Thyroid gland (tissue), 4 donors: ENCODE measurements around the gene DENND4A. TPM values are rescaled to one million over a fixed set of nuclear protein-coding genes. Genes with fewer than 3 reads are reported as not detected.

Source experiments
- DNase-seq, 2 donors: peaks; one replicate each; pipeline ENCODE4 v3.0.0-alpha.2; 2019
- H3K27ac ChIP-seq, 3 donors: fragments of 200-600 bp; sonication (generic); 1 replicate in 2 of 3; 2 replicates in 1 of 3; pipeline ENCODE4 v1.5.1; 2016 to 2019; ENCODE audit warnings: mild to moderate bottlenecking in 1 of 3, moderate library complexity in 1 of 3
- H3K27me3 ChIP-seq: fragments of 200-600 bp; sonication (generic); one replicate; pipeline ENCODE4 v1.5.1; 2019
- H3K36me3 ChIP-seq, 2 donors: fragments of 200-600 bp; sonication (generic); one replicate each; pipeline ENCODE4 v1.5.1; 2016 to 2019
- H3K4me1 ChIP-seq, 2 donors: fragments of 200-600 bp; sonication (generic); one replicate each; pipeline ENCODE4 v1.5.1; 2017 to 2019
- H3K4me3 ChIP-seq, 3 donors: fragments of 200-600 bp; sonication (generic); replicated peaks in 1 of 3; 1 replicate in 2 of 3; 2 replicates in 1 of 3; pipeline ENCODE4 v1.5.1; 2016; ENCODE audit warnings: mild to moderate bottlenecking in 1 of 3
- H3K9me3 ChIP-seq: fragments of 200-600 bp; sonication (generic); one replicate; pipeline ENCODE4 v1.5.1; 2017
- POLR2A ChIP-seq, 2 donors: fragments of 450-650 bp; IDR thresholded peaks; one replicate each; pipeline ENCODE4 v1.6.1; 2017; ENCODE audit warnings: antibody characterized with exemption in 2 of 2, mild to moderate bottlenecking in 2 of 2, moderate library complexity in 1 of 2
- WGBS, 2 donors: methylation state at CpG; one replicate each; pipeline ENCODE4 v1.1.5; 2017; 5-methylcytosine and 5-hydroxymethylcytosine counted together
- intact Hi-C: fragments of 100-400 bp; cut with DNase I; formaldehyde crosslinking; loops from one replicate; pipeline ENCODE4 v1.15.1; 2023
- microRNA-seq: library from miRNA; unstranded; fragments of <30 nt; microRNA quantifications from one replicate; pipeline ENCODE4, GENCODE V29; 2016
- small RNA-seq: library from RNA; depleted of rRNA; stranded (forward); fragments of <200 nt; gene quantifications from one replicate; pipeline ENCODE3, GENCODE V24; 2016
- total RNA-seq, 4 donors: library from RNA; depleted of rRNA; stranded (reverse); fragments of >200 nt; gene quantifications; one replicate each; pipeline ENCODE4 v1.2.3, GENCODE V29; 2016
- TF ChIP-seq, protein P1 (sequence below), 6 experiments: fragments of 200-600 bp in 3 of 6; fragments of 450-650 bp in 3 of 6; sonication (generic) in 3 of 6; IDR thresholded peaks; one replicate each; pipeline ENCODE4 v1.5.1; 2016 to 2019; ENCODE audit warnings: antibody characterized with exemption in 6 of 6, mild to moderate bottlenecking in 2 of 6, inconsistent platforms in 1 of 6, moderate library complexity in 1 of 6

DENND4A gene
- total RNA-seq, 4 donors from 2014 or later, result 37.5 to 79.9 (median 45.7) TPM

DNA sequence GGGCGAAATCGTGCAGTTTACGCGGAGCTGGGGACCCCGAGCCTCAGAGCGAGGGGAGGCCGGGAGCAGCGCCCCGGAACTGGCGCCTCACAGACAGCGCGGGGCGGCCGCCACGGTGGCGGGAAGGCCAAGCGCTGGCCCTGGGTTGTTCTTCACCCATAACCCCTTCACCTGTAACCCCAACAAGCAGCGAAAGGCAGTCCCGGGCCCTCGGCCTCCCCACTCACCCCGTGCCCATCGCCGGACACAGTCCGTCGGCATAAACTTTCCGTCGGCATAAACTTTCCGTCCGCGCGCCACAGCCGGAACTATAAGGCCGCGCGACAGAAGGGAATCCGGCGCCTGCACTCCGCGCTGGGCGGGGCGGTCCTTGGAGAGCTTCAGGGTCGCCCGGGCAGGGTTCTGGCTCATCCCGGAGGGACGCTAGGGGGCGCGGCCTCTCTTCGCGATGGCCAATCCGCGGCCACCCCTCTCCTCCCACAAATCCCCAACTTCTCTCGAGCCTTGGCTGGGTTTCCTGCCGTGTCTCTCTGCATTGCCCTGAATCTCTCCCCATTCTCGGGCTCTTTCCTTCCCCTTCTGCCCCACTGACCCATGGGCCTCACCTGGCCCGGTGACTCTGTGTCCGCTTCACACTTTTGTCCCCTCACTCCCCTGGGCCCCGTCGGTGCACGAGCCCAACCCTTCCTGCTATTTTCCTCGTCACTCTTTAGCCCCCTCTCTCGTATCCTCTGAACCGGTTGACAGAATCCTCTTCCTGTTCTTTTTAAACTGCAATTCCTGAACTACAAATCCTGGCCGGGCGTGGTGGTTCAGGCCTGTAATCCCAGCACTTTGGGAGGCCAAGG, 181.0 kb downstream of the DENND4A start, which contains the start of gene INTS14:
Gene INTS14 (minus strand): TSS at position 261 of the 848 bp plus-strand sequence. CDS start 3,751 bp downstream, outside the sequence.
- H3K27me3 ChIP-seq, result no peaks in the 10 kb centered on the region
- peak within 1 kb of the TSS; percentile 91 to 95 (median 94) for H3K27ac ChIP-seq
- intact Hi-C loops, result no loop called here

More for the DNA sequence above, 181.0 kb downstream of the DENND4A start, which contains the start of gene INTS14:
- Histone ChIP-seq H3K4me3 (peak within 1 kb of the TSS; percentile 17 to 68 (median 66)), H3K36me3 (no peaks in the 10 kb centered on the region), H3K9me3 (no peaks in the 10 kb centered on the region), H3K4me1 (peaks cover 15 to 18% of the 10 kb centered on the region in 2 donors)
- peak; percentile 9 to 77 for TF ChIP-seq POLR2A (IDR thresholded peaks at IDR 0.05)
- TF ChIP-seq, protein P1, sequence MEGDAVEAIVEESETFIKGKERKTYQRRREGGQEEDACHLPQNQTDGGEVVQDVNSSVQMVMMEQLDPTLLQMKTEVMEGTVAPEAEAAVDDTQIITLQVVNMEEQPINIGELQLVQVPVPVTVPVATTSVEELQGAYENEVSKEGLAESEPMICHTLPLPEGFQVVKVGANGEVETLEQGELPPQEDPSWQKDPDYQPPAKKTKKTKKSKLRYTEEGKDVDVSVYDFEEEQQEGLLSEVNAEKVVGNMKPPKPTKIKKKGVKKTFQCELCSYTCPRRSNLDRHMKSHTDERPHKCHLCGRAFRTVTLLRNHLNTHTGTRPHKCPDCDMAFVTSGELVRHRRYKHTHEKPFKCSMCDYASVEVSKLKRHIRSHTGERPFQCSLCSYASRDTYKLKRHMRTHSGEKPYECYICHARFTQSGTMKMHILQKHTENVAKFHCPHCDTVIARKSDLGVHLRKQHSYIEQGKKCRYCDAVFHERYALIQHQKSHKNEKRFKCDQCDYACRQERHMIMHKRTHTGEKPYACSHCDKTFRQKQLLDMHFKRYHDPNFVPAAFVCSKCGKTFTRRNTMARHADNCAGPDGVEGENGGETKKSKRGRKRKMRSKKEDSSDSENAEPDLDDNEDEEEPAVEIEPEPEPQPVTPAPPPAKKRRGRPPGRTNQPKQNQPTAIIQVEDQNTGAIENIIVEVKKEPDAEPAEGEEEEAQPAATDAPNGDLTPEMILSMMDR (IDR thresholded peaks at IDR 0.05), result peak in 4 of 6 experiments; percentile 35 to 65 (median 39)
- WGBS, 2 donors, result 1% methylated on average over 49 to 56 of the region's 64 CpGs
- peak; percentile 99 for DNase-seq

Small RNA genes lying within 50 kb of the gene (microRNA-seq; reads per million reads assigned to microRNA genes)
- gene MIR4511, result not detected

Small RNA genes lying within 50 kb of the gene (small RNA-seq; reads per million reads assigned to genes)
- gene MIR4511 (not detected), gene SNORD13E (not detected)

Other genes starting within 250 kb of the DENND4A start
- 10 to 100 TPM; 52.4 to 99.4 (median 62.9) TPM for gene INTS14, start 181.2 kb downstream of the DENND4A start, total RNA-seq
- 10 to 100 TPM; 10.6 to 23.5 (median 13.0) TPM for gene SLC24A1, start 170.4 kb downstream of the DENND4A start, total RNA-seq
- gene RAB11A, start 77.2 kb upstream of the DENND4A start, total RNA-seq, result 100 to 1,000 TPM; 201 to 369 (median 280) TPM